Ectodermal cell (in vitro differentiated cells): ENCODE results near the gene SLC39A3.

Experiments used
- H3K27ac ChIP-seq: 2 replicates; pipeline ENCODE4 v1.7.0; 2013; ENCODE audit warnings: mild to moderate bottlenecking, low read depth, low read length; ENCODE audit not compliant: insufficient read depth, poor library complexity, severe bottlenecking
- H3K27me3 ChIP-seq: 2 replicates; pipeline ENCODE4 v1.7.0; 2013; ENCODE audit warnings: mild to moderate bottlenecking, low read length; ENCODE audit not compliant: insufficient read depth, control insufficient read depth, poor library complexity, severe bottlenecking
- H3K36me3 ChIP-seq: one replicate; pipeline ENCODE4 v1.7.0; 2013; ENCODE audit warnings: low read length; ENCODE audit not compliant: control insufficient read depth, insufficient read depth
- H3K4me1 ChIP-seq: one replicate; pipeline ENCODE4 v1.7.0; 2013; ENCODE audit warnings: low read length; ENCODE audit not compliant: control insufficient read depth, insufficient read depth
- H3K4me3 ChIP-seq: 2 replicates; pipeline ENCODE4 v1.7.0; 2013; ENCODE audit warnings: low read depth, low read length, control low read depth; ENCODE audit not compliant: insufficient read depth
- H3K9me3 ChIP-seq: 2 replicates; pipeline ENCODE4 v1.7.0; 2013; ENCODE audit warnings: mild to moderate bottlenecking, low read length, moderate library complexity; ENCODE audit not compliant: control insufficient read depth
- WGBS, 2 experiments: methylation state at CpG; one replicate each; pipeline ENCODE4 v1.1.7; 2013; ENCODE audit warnings: missing lambda C conversion rate in 2 of 2; 5-methylcytosine and 5-hydroxymethylcytosine counted together

Gene SLC39A3

DNA sequence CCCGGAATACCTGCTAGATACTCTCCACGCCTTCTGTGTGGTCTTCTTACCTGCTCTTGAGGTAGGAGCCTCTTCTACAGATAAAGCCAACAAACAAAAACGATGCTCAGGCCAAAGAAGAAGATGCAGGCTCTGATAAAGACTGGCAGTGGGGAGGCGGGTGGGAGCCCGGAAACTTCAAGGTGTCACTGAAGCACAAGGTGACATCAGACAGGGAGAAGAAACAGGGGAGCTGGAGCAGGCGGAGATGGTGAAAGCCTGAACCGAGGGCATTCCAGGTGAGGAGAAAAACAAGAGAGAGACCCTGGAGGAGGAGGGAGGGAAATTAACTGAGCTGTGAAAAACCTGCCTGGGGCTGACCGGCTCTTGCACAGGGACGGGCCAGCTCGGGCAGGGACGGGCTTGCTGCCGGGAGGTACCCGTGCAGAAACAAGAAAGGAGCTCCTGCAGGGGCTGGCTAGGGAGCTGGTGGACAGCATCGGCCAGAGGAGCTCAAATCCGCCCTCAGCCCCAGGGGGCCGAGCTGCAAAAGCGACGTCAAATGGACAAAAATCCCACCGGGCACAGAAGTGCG is 56.3 kb downstream of the SLC39A3 start:
- H3K27ac ChIP-seq: no peak overlapping the region
- no peaks in the 10 kb centered on the region for H3K9me3 ChIP-seq
- H3K36me3 ChIP-seq: no peaks in the 10 kb centered on the region
- H3K4me3 ChIP-seq: no peak overlapping the region
- H3K27me3 ChIP-seq: no peaks in the 10 kb centered on the region
- no peaks in the 10 kb centered on the region for H3K4me1 ChIP-seq
- WGBS, 2 experiments: 85 to 86% methylated on average over 20 of the region's 20 CpGs
